Fibroblast of the aortic adventitia (primary cell): ENCODE data around the gene C14orf93. TPM values are rescaled to one million over a fixed set of nuclear protein-coding genes. Genes with fewer than 3 reads are reported as not detected.

Experiments
- DNase-seq: peaks from one replicate; pipeline ENCODE4 v3.0.0-alpha.2; 2010; ENCODE audit warnings: low read depth
- H3K4me3 ChIP-seq: 2 replicates; pipeline ENCODE4 v1.5.1; 2011; ENCODE audit warnings: low read depth, mild to moderate bottlenecking, control low read depth, low read length, moderate library complexity
- total RNA-seq: library from RNA; depleted of rRNA; stranded (reverse); fragments of >200 nt; gene quantifications from 2 replicates; pipeline ENCODE4 v1.2.3, GENCODE V29; 2012; ENCODE audit warnings: low replicate concordance
- TF ChIP-seq, protein P1 (sequence below): IDR thresholded peaks from 2 replicates; pipeline ENCODE4 v1.5.1; 2011; ENCODE audit warnings: mild to moderate bottlenecking, low read length, control low read depth, inconsistent platforms; ENCODE audit not compliant: insufficient read depth

C14orf93 gene
- total RNA-seq, 1 donor: 7.0 TPM

DNA sequence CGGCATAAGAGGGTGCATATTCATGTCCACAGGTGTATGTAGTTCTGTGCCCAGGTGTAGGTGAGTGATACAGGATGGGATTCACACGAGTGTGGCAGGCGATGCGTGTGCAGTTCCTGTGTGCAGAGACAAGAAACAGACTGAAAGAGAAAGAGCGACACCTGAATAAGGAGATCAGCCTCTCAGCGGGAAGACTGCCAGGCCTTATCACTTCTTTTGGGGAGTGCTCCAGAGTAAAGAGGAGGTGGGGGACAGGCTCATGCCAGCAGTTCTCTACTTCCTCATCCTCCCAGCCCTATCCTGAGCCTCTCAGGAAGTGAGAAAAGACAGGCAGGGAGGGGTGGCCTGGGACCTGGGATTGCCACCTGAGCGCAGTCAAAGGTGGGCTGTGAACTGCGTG is 34.9 kb upstream of the C14orf93 start:
- DNase-seq: no peak
- no peak overlapping the region for H3K4me3 ChIP-seq
- TF ChIP-seq, protein P1, sequence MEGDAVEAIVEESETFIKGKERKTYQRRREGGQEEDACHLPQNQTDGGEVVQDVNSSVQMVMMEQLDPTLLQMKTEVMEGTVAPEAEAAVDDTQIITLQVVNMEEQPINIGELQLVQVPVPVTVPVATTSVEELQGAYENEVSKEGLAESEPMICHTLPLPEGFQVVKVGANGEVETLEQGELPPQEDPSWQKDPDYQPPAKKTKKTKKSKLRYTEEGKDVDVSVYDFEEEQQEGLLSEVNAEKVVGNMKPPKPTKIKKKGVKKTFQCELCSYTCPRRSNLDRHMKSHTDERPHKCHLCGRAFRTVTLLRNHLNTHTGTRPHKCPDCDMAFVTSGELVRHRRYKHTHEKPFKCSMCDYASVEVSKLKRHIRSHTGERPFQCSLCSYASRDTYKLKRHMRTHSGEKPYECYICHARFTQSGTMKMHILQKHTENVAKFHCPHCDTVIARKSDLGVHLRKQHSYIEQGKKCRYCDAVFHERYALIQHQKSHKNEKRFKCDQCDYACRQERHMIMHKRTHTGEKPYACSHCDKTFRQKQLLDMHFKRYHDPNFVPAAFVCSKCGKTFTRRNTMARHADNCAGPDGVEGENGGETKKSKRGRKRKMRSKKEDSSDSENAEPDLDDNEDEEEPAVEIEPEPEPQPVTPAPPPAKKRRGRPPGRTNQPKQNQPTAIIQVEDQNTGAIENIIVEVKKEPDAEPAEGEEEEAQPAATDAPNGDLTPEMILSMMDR: no peak

DNA sequence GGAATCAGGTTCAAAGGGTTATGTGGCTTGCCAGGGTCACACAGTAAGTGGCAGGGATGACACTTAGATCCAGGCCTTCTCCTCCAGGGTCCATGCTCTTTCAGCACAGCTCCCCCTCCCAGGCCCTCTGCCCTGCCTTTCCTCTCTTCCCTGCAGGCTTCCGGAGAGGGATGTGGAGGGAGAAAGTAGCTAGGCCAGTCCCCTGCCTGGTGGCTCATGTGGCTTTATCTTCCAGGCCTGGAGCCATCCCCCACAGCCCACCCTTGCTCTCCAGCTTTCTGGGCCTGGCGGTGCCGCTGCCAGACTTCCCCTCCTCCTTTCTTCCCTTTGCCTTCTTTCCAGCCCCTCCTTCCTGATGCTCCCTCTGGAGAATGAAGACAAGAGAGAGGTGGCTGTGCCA is 33.8 kb upstream of the C14orf93 start:
- H3K4me3 ChIP-seq: no peak overlapping the region
- no peak for DNase-seq
- TF ChIP-seq, protein P1: no peak

DNA sequence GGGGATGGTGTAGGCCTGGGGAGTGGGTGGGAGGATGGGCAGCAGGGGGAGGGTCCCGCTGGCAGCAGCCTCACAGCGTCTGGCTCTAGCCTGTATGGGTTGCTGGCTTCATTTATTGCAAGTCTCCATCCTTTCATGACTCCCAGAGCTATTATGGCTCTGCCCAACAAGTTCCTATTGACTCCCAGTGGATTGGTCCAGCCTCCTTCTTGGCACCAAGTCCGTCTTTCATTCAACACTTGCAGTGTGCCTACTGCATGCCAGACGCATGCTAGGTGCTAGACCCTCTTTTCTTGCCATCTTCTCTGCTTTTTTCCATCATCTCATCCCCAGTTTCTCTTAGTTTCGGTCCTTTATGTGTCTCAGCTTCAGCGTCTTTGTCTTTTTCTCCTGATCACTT is 33.2 kb upstream of the C14orf93 start:
- TF ChIP-seq, protein P1: no peak
- DNase-seq: no peak
- no peak overlapping the region for H3K4me3 ChIP-seq

DNA sequence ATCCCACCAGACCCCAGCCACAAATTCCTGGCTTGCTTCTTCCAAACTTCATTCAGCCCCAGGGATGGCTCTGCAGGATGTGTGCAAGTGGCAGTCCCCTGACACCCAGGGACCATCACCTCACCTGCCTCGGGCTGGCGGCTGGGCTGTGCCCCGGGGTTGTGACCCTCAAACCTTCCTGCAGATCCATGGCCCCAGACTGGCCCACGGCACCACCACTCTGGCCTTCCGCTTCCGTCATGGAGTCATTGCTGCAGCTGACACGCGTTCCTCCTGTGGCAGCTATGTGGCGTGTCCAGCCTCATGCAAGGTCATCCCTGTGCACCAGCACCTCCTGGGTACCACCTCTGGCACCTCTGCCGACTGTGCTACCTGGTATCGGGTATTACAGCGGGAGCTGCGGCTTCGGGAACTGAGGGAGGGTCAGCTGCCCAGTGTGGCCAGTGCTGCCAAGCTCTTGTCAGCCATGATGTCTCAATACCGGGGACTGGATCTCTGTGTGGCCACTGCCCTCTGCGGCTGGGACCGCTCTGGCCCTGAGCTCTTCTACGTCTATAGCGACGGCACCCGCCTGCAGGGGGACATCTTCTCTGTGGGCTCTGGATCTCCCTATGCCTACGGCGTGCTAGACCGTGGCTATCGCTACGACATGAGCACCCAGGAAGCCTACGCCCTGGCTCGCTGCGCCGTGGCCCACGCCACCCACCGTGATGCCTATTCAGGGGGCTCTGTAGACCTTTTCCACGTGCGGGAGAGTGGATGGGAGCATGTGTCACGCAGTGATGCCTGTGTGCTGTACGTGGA is 32.4 kb upstream of the C14orf93 start, which contains the start of gene PSMB11:
PSMB11 (plus strand) TSS at position 51 of the 804 bp plus-strand sequence; CDS start at position 65, 14 bp downstream.
- DNase-seq: no peak
- TF ChIP-seq, protein P1: no peak
- H3K4me3 ChIP-seq: no peak within 1 kb of the TSS

DNA sequence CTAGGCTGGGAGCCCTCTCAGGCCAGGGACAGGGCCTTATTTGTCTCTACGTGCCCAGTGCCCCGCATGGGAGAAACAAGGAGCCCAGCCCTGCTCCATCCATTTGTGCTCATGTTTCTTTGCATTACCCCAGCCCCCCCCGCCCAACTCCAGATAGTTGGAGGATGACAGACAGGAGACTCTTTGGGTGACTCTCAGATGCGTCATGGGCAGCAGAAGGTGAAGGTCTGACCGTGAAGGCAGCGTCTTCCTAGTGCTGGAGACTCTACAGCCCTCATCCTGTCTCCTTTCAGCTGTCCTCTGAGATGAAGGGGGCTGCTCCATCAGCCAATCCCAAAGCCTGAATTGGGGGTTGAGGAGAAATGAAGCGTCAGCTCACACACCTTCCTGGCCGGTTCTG is 31.8 kb upstream of the C14orf93 start:
- TF ChIP-seq, protein P1: no peak
- no peak for DNase-seq
- H3K4me3 ChIP-seq: no peak overlapping the region

DNA sequence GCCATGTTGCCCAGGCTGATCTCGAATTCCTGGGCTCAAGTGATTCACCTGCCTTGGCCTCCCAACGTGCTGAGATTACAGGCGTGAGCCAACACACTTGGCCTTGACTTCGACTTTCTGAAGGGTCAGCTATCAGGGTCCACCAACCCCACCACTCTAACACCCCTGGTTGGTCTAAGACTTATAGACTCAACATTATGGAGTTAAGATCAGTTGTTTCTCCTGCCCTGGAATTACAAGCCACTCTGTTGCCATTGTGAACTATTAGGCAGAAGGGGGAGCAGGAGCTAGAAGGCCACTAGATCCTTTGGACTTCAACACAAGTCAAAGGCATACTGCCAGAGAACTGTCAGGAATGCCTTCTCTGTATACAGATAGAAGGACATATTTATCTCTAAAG is 30.2 kb upstream of the C14orf93 start:
- H3K4me3 ChIP-seq: no peak overlapping the region
- TF ChIP-seq, protein P1: no peak
- no peak for DNase-seq
